Psoas muscle (tissue), 8 donors: ENCODE results near the gene IFT27. TPM values are rescaled to one million over a fixed set of nuclear protein-coding genes. Genes with fewer than 3 reads are reported as not detected.

Source experiments
- ATAC-seq, 4 donors: fragments of 200-7000 bp; cut with Tn5 transposase; one replicate each; pipeline ENCODE4 v1.9.1; 2020; ENCODE audit warnings: moderate library complexity in 3 of 4, mild to moderate bottlenecking in 2 of 4
- DNase-seq, 2 donors: peaks; one replicate each; pipeline ENCODE4 v3.0.0-alpha.2; 2020
- H3K27ac ChIP-seq: fragments of 200-600 bp; one replicate; pipeline ENCODE4 v1.8.0; 2022
- H3K27me3 ChIP-seq, 3 donors: fragments of 200-600 bp in 1 of 3; one replicate each; pipeline versions ENCODE4 v1.6.1 to v1.8.0; 2013 to 2022; ENCODE audit warnings: low read length in 2 of 3, mild to moderate bottlenecking in 2 of 3, moderate library complexity in 1 of 3; ENCODE audit not compliant: insufficient read depth in 3 of 3
- H3K36me3 ChIP-seq, 2 donors: fragments of 200-600 bp in 1 of 2; one replicate each; pipeline versions ENCODE4 v1.6.1 to v1.8.0; 2013 to 2022; ENCODE audit warnings: low read depth in 1 of 2, mild to moderate bottlenecking in 1 of 2, moderate library complexity in 1 of 2; ENCODE audit not compliant: insufficient read depth in 1 of 2
- H3K4me1 ChIP-seq: fragments of 200-600 bp; one replicate; pipeline ENCODE4 v1.8.0; 2022
- H3K4me3 ChIP-seq: fragments of 200-600 bp; one replicate; pipeline ENCODE4 v1.8.0; 2022; ENCODE audit warnings: mild to moderate bottlenecking
- H3K9me3 ChIP-seq: fragments of 200-600 bp; one replicate; pipeline ENCODE4 v1.8.0; 2022
- WGBS, 3 donors: extraction: QIAGEN DNeasy Blood & Tissue Kit; methylation state at CpG; one replicate each; pipeline versions ENCODE4 v1.1.6 to v1.1.7; 2013; 5-methylcytosine and 5-hydroxymethylcytosine counted together
- intact Hi-C, 2 donors: fragments of 100-400 bp; cut with DNase I; formaldehyde crosslinking; loops; one replicate each; pipeline versions ENCODE4 v1.11.0 to v1.14.2; 2022
- polyA plus RNA-seq, 3 donors: library from polyadenylated mRNA; stranded (reverse); fragments of 200-250 nt; gene quantifications; one replicate each; pipeline ENCODE4 v1.2.3, GENCODE V29; 2013
- total RNA-seq, 4 donors: library from RNA; stranded (reverse); fragmentation: NEBNext Ultra II Directional in 2 of 4; extraction: Animal tissue kit (Norgen Biotek cat#: 25700) in 2 of 4; gene quantifications; one replicate each; pipeline versions ENCODE4 v1.2.1 to v1.2.4, GENCODE V29; 2021 to 2023
- TF ChIP-seq, protein P1 (sequence below): fragments of 200-600 bp; IDR thresholded peaks from one replicate; pipeline ENCODE4 v1.8.0; 2022; ENCODE audit warnings: antibody characterized with exemption
- donor health status: healthy with polysubstance abuse.
- donor health status: DM: no; HTN: no; CAD: no; lungs with moderate emphysema.
- donor health status: Bipolar disorder and iron deficiency.
- donor health status: healthy.
- donor health status: DM: yes; HTN: yes; CAD: no.
- donor health status: DM: no; HTN: no; CAD: no.
- donor health status: DM: no; HTN: no; CAD: no.
- donor health status: DM: yes; HTN: yes; CAD: no.

IFT27 gene
- total and polyA plus RNA-seq, 7 donors, result 5.6 to 16.7 (median 7.4) TPM

DNA sequence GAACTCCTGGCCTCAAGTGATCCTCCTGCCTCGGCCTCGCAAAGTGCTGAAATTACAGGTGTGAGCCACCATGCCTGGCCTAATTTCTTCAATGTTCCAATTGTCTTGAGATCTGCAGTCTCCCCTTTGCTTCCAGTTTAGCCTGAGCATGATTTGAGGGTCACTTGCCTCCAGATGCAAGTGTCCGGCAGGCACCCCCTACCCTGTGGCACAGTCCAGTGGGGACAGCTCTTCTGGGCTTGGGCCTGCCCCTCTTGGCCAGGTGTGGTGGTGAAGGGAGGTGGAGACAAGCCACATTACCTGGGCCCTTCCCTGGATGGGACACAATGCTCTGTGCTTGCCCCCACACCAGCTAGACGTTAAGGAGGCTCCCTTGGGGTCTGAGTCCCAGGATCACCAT, 51.1 kb downstream of the IFT27 start:
- intact Hi-C loops, result no loop called here
- WGBS, 3 donors, result 72 to 79% (median 73%) methylated on average over 4 of the region's 4 CpGs
- H3K36me3 ChIP-seq, result no peaks in the 10 kb centered on the region
- TF ChIP-seq, protein P1, sequence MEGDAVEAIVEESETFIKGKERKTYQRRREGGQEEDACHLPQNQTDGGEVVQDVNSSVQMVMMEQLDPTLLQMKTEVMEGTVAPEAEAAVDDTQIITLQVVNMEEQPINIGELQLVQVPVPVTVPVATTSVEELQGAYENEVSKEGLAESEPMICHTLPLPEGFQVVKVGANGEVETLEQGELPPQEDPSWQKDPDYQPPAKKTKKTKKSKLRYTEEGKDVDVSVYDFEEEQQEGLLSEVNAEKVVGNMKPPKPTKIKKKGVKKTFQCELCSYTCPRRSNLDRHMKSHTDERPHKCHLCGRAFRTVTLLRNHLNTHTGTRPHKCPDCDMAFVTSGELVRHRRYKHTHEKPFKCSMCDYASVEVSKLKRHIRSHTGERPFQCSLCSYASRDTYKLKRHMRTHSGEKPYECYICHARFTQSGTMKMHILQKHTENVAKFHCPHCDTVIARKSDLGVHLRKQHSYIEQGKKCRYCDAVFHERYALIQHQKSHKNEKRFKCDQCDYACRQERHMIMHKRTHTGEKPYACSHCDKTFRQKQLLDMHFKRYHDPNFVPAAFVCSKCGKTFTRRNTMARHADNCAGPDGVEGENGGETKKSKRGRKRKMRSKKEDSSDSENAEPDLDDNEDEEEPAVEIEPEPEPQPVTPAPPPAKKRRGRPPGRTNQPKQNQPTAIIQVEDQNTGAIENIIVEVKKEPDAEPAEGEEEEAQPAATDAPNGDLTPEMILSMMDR, result no peak
- H3K4me1 ChIP-seq, result no peaks in the 10 kb centered on the region
- no peak for DNase-seq
- H3K4me3 ChIP-seq, result no peak overlapping the region
- no peaks in the 10 kb centered on the region for H3K9me3 ChIP-seq
- no peak overlapping the region for H3K27ac ChIP-seq
- ATAC-seq, result no peak
- peaks cover 0 to 58% (median 7%) of the 10 kb centered on the region in 3 donors for H3K27me3 ChIP-seq

DNA sequence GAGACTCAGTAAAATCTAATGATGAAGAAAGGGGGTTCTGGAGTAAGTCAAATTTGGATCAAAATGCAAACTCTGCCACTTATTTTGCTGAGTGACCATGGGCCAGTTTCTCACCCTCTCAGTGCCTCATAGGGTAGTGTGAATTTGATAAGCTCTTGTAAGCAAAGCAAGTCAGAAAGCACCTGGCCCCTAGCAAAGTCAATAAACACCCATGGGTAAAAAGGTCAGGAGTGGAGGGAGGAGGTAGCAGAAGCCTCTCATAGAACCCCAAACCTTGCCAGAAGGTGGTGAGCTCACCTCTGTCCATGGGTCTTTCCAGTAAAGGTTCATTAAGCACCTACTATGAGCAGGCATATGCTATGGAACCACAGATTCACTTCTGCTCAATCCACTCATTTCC, 53.9 kb downstream of the IFT27 start:
- H3K27me3 ChIP-seq, result peaks cover 0 to 67% (median 5%) of the 10 kb centered on the region in 3 donors
- DNase-seq (no peak), ATAC-seq (no peak)
- H3K4me3 ChIP-seq, result no peak overlapping the region
- intact Hi-C loops, result no loop called here
- H3K27ac ChIP-seq, result no peak overlapping the region
- no peaks in the 10 kb centered on the region for H3K9me3 ChIP-seq
- TF ChIP-seq, protein P1, result no peak
- H3K36me3 ChIP-seq, result no peaks in the 10 kb centered on the region
- no peaks in the 10 kb centered on the region for H3K4me1 ChIP-seq

DNA sequence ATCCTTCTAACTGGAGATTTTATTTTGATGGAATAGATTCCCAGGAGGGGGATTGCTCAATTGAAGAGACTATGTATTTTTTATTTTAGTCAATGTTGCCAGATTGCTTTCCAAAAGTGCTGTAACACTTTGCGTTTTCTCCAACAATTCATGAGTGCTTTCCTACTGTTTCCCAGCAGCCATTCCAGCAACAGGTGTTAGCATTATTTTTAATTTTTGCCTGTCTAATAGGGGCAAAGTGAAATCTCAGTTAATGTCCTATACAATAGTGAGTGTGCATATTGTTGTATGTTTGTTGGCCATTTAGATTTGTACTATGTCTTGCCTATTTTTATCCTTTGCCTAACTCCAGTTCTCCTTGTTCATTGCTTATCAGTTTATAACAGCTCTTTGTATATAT, 60.3 kb downstream of the IFT27 start:
- H3K27me3 ChIP-seq, result peaks cover 0 to 29% (median 0%) of the 10 kb centered on the region in 3 donors
- WGBS, 3 donors, result 63 to 74% (median 65%) methylated on average over 1 of the region's 1 CpG

DNA sequence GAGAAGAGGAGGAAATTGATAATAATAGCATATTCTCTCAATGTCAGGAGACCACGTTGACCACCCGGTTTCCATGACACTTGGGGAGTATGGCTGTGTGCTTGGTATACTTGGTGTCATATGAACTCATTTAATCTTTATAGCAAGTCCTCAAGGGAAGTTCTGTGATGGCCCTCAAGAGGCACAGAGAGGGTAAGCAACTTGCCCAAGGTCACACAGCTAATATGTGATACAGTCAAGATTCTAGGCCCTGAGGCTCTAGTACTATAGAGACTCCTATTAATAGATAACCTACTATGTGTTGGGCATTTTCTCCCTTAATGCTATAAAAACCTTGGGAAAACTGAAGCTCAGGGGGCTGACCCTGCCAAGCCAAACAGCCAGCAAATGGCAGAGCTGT, 61.8 kb downstream of the IFT27 start:
- no peak for DNase-seq
- no peaks in the 10 kb centered on the region for H3K4me1 ChIP-seq
- ATAC-seq, result no peak
- intact Hi-C loops, result no loop called here
- no peaks in the 10 kb centered on the region for H3K36me3 ChIP-seq
- H3K27me3 ChIP-seq, result peaks cover 0 to 30% (median under 1%) of the 10 kb centered on the region in 3 donors
- WGBS, 3 donors, result 67 to 87% (median 74%) methylated on average over 2 of the region's 2 CpGs
- TF ChIP-seq, protein P1, result no peak
- H3K4me3 ChIP-seq, result no peak overlapping the region
- H3K27ac ChIP-seq, result no peak overlapping the region
- H3K9me3 ChIP-seq, result no peaks in the 10 kb centered on the region

More for the DNA sequence above, 60.3 kb downstream of the IFT27 start:
- Histone ChIP-seq H3K9me3 (no peaks in the 10 kb centered on the region), H3K36me3 (no peaks in the 10 kb centered on the region), H3K27ac (no peak overlapping the region), H3K4me3 (no peak overlapping the region), H3K4me1 (no peaks in the 10 kb centered on the region)
- ATAC-seq (no peak), DNase-seq (no peak)
- TF ChIP-seq, protein P1, result no peak
- intact Hi-C loops, result no loop called here

DNA sequence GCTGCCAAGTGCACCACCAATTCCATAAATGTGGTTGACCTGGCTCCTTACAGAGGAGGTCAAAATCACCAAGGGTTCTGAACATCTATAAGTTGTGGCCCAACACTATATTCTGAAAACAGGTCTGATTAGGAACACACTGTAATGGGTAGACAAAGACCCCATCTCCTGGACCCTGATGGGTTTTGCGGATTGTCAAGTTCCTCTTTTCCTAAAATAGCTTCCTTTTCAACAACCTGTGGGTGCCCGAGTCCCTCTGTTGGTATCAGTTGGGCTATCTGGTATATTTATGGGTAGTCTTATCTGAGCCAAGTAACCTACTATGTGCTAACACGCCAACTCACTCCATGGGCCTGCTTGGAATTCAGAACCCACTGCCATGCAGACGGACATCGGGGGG, 62.5 kb downstream of the IFT27 start:
- intact Hi-C loops, result no loop called here
- peaks cover 0 to 27% (median 4%) of the 10 kb centered on the region in 3 donors for H3K27me3 ChIP-seq
- no peaks in the 10 kb centered on the region for H3K4me1 ChIP-seq
- H3K4me3 ChIP-seq, result no peak overlapping the region
- H3K27ac ChIP-seq, result no peak overlapping the region
- H3K9me3 ChIP-seq, result no peaks in the 10 kb centered on the region
- no peak for ATAC-seq
- DNase-seq, result no peak
- no peaks in the 10 kb centered on the region for H3K36me3 ChIP-seq
- WGBS, 3 donors, result 83 to 89% (median 85%) methylated on average over 5 of the region's 5 CpGs
- TF ChIP-seq, protein P1, result no peak
